Measurements from ENCODE around the gene ACAD10.

The ACAD10 gene

GRCh38 chr12:111780166-111780565 is 94.3 kb downstream of the ACAD10 start:
- no peak for DNase-seq

- no peak for DNase-seq
These were observed 94.8 kb downstream of the ACAD10 start for GRCh38 chr12:111780615-111781014.

GRCh38 chr12:111781085-111781658 is 95.3 kb downstream of the ACAD10 start:
- DNase-seq, result no peak

GRCh38 chr12:111783046-111783445 is 97.2 kb downstream of the ACAD10 start:
- no peak for DNase-seq

- no peak for DNase-seq
These were observed 99.1 kb downstream of the ACAD10 start for GRCh38 chr12:111784953-111785352.

GRCh38 chr12:111785651-111786050 is 99.8 kb downstream of the ACAD10 start:
- DNase-seq, result no peak

- no peak for DNase-seq
These were observed 102.4 kb downstream of the ACAD10 start for GRCh38 chr12:111788178-111788654.

- no peak for DNase-seq
These were observed 103.9 kb downstream of the ACAD10 start for GRCh38 chr12:111789779-111790178.

GRCh38 chr12:111791507-111791906 is 105.7 kb downstream of the ACAD10 start:
- DNase-seq, result no peak

GRCh38 chr12:111792155-111792855 is 106.5 kb downstream of the ACAD10 start:
- no peak for DNase-seq

GRCh38 chr12:111792856-111793235 is 107.0 kb downstream of the ACAD10 start:
- no peak for DNase-seq

- DNase-seq, result no peak
These were observed 112.3 kb downstream of the ACAD10 start for GRCh38 chr12:111798182-111798581.

GRCh38 chr12:111799758-111800157 is 113.9 kb downstream of the ACAD10 start:
- no peak for DNase-seq

GRCh38 chr12:111803038-111803626 is 117.3 kb downstream of the ACAD10 start:
- no peak for DNase-seq

- DNase-seq, result no peak
These were observed 118.0 kb downstream of the ACAD10 start for GRCh38 chr12:111803851-111804250.

GRCh38 chr12:111806304-111806703 is 120.5 kb downstream of the ACAD10 start:
- no peak for DNase-seq
